Measurements from ENCODE around the gene TMEM53. TPM values are rescaled to one million over a fixed set of nuclear protein-coding genes. Genes with fewer than 3 reads are reported as not detected.

The TMEM53 gene
- polyA plus RNA-seq, 1 of the 3 experiments (the other 2 are of a cell fraction): 14.9 TPM

DNA sequence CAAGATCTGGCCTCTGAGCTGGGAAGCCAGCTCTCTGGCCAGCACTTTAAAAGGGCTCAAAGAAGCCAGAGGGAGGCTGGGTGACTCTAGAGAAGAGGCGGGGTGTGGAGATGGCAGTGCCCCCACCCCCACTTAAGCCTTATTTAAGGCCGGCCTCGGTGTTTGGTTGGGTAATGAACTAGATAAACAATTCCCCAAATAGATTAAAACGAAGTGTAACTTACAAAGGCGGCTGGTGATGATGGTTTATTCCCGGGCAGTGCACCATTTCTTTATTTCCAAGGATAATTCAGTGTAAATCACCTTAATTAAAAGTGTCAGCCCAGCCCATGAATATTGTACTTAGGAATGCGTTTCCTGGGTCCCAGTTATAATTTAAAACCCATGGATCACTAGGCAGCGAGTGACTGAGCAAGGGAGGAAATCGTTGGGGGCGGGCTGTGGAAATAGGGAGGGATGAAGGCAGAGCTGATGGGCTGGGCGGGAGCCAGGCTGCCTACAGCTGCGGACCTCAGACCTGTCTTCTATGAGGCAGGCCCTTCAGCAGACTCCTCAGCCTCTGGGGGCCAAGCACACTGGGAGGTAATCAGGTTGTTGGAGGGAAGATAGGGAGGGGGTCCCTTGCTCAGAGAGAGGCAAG is 54.9 kb downstream of the TMEM53 start (continued):
- TF ChIP-seq EP300 (IDR thresholded peaks at IDR 0.05; ENCODE audit: borderline replicate concordance in 1 of 2, low read depth in 1 of 2, low read length in 1 of 2) (0 out of 4 replicates have a peak, but pooled peaks of 1 of the 2 experiments have one; percentile 45), ELF1 (IDR thresholded peaks at IDR 0.05) (no peak), JUND (IDR thresholded peaks at IDR 0.05) (peak; percentile 66; the same call in 1 of the 2 replicates), SMC3 (IDR thresholded peaks at IDR 0.05; ENCODE audit: low read depth, low read length) (no peak), FOSL2 (IDR thresholded peaks at IDR 0.05; ENCODE audit: borderline replicate concordance, low read depth) (0 out of 2 replicates have a peak, but pooled peaks have one; percentile 49), CHD2 (IDR thresholded peaks at IDR 0.05; ENCODE audit: low read length, partially characterized antibody) (no peak)

DNA sequence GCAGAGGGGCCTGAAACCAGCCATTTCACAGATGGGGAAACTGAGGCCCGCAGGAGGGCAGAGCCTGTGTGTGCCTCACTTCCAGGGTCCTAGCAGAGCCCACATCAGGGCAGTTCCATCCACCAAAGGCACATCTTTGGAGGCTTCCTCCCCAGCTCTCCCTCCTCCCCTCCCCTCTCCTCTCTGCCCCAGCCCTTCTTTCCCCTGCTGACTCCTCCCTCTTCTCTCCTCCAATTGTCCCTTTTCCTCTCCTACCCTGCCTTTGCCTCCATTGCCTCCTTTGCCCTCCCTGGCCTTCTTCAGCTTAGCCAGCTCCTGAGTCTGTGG is 56.6 kb downstream of the TMEM53 start:
- H3K4me3 ChIP-seq (ENCODE audit: low read depth in 2 of 2, low read length in 1 of 2): no peak overlapping the region; a peak in 1 of 4 replicates

More for the DNA sequence above, 56.6 kb downstream of the TMEM53 start:
- Histone ChIP-seq H3K9me3 (no peaks in the 10 kb centered on the region), H3K79me2 (ENCODE audit: insufficient read depth) (peaks cover 6% of the 10 kb centered on the region; the same call in 1 of the 2 replicates), H3K27me3 (ENCODE audit: insufficient read depth) (no peaks in the 10 kb centered on the region), H3K4me2 (peak overlapping the region; percentile 73), H2AFZ (ENCODE audit: low read depth) (peak overlapping the region; percentile 88), H3K36me3 (replicated peaks in 1 of 2; ENCODE audit: control insufficient read depth in 1 of 2, insufficient read depth in 2 of 2, low read length in 1 of 2) (no peaks in the 10 kb centered on the region), H3K9me2 (no peaks in the 10 kb centered on the region), H3K9ac (peak overlapping the region; percentile 55; the same call in 1 of the 2 replicates), H4K20me1 (ENCODE audit: insufficient read depth) (no peaks in the 10 kb centered on the region), H3F3A (replicated peaks; ENCODE audit: insufficient read depth) (peaks cover 13% of the 10 kb centered on the region), H3K27ac (ENCODE audit: low read depth in 2 of 2, low read length in 1 of 2) (peak overlapping the region in 1 of 2 experiments; percentile 76; a peak in 2 of 4 replicates), H3K4me1 (ENCODE audit: control insufficient read depth in 1 of 2, insufficient read depth in 2 of 2, low read depth in 1 of 2, low read length in 1 of 2) (peaks cover 12 to 15% of the 10 kb centered on the region in 2 experiments; a peak in 3 of 4 replicates)
- WGBS (ENCODE audit: low lambda C conversion rate): 20% methylated on average over 1 of the region's 1 CpG
- POLR2A ChIA-PET: interaction anchor here (3.1 kb wide), 1 partner anchor 14 kb away, joined by 13 read pairs; no protein-coding TSS in a partner anchor
- TF ChIP-seq, protein P1, sequence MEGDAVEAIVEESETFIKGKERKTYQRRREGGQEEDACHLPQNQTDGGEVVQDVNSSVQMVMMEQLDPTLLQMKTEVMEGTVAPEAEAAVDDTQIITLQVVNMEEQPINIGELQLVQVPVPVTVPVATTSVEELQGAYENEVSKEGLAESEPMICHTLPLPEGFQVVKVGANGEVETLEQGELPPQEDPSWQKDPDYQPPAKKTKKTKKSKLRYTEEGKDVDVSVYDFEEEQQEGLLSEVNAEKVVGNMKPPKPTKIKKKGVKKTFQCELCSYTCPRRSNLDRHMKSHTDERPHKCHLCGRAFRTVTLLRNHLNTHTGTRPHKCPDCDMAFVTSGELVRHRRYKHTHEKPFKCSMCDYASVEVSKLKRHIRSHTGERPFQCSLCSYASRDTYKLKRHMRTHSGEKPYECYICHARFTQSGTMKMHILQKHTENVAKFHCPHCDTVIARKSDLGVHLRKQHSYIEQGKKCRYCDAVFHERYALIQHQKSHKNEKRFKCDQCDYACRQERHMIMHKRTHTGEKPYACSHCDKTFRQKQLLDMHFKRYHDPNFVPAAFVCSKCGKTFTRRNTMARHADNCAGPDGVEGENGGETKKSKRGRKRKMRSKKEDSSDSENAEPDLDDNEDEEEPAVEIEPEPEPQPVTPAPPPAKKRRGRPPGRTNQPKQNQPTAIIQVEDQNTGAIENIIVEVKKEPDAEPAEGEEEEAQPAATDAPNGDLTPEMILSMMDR (IDR thresholded peaks at IDR 0.05): no peak
- no peak for TF ChIP-seq MXI1 (IDR thresholded peaks at IDR 0.05; ENCODE audit: low read depth, low read length)
- TF ChIP-seq, protein P2, sequence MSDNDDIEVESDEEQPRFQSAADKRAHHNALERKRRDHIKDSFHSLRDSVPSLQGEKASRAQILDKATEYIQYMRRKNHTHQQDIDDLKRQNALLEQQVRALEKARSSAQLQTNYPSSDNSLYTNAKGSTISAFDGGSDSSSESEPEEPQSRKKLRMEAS (IDR thresholded peaks at IDR 0.05; ENCODE audit: low read depth): no peak
- TF ChIP-seq, protein P3, sequence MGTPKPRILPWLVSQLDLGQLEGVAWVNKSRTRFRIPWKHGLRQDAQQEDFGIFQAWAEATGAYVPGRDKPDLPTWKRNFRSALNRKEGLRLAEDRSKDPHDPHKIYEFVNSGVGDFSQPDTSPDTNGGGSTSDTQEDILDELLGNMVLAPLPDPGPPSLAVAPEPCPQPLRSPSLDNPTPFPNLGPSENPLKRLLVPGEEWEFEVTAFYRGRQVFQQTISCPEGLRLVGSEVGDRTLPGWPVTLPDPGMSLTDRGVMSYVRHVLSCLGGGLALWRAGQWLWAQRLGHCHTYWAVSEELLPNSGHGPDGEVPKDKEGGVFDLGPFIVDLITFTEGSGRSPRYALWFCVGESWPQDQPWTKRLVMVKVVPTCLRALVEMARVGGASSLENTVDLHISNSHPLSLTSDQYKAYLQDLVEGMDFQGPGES (IDR thresholded peaks at IDR 0.05; ENCODE audit: low read depth, low read length): no peak
- TF ChIP-seq TAF1 (IDR thresholded peaks at IDR 0.05; ENCODE audit: borderline replicate concordance, low read depth, low read length): no peak
- TF ChIP-seq RCOR1 (IDR thresholded peaks at IDR 0.05; ENCODE audit: low read length): no peak
- TF ChIP-seq CHD2 (IDR thresholded peaks at IDR 0.05; ENCODE audit: low read length, partially characterized antibody): no peak
- no peak for TF ChIP-seq FOSL2 (IDR thresholded peaks at IDR 0.05; ENCODE audit: borderline replicate concordance, low read depth)
- TF ChIP-seq SMC3 (IDR thresholded peaks at IDR 0.05; ENCODE audit: low read depth, low read length): no peak
- no peak for TF ChIP-seq RFX5 (IDR thresholded peaks at IDR 0.05; ENCODE audit: low read length)
- no peak for TF ChIP-seq TCF12 (IDR thresholded peaks at IDR 0.05)
- TF ChIP-seq GABPA (IDR thresholded peaks at IDR 0.05; ENCODE audit: low read depth): no peak
- TF ChIP-seq ELF1 (IDR thresholded peaks at IDR 0.05): no peak
- TF ChIP-seq, protein P4, sequence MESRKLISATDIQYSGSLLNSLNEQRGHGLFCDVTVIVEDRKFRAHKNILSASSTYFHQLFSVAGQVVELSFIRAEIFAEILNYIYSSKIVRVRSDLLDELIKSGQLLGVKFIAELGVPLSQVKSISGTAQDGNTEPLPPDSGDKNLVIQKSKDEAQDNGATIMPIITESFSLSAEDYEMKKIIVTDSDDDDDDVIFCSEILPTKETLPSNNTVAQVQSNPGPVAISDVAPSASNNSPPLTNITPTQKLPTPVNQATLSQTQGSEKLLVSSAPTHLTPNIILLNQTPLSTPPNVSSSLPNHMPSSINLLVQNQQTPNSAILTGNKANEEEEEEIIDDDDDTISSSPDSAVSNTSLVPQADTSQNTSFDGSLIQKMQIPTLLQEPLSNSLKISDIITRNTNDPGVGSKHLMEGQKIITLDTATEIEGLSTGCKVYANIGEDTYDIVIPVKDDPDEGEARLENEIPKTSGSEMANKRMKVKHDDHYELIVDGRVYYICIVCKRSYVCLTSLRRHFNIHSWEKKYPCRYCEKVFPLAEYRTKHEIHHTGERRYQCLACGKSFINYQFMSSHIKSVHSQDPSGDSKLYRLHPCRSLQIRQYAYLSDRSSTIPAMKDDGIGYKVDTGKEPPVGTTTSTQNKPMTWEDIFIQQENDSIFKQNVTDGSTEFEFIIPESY (IDR thresholded peaks at IDR 0.05; ENCODE audit: borderline replicate concordance, low read depth): no peak
- no peak for TF ChIP-seq MEF2A (IDR thresholded peaks at IDR 0.05; ENCODE audit: borderline replicate concordance, low read depth)
- CTCF ChIA-PET: interaction anchor here (1.4 to 4.3 kb wide), 6 partner anchors 9 to 38 kb away, joined by 3 to 33 read pairs (median 8); no protein-coding TSS in a partner anchor
- no peak for DNase-seq
